PFSK-1 (cell line): ENCODE results near the gene UBE2M.

Source experiments
- POLR2AphosphoS5 ChIP-seq: IDR thresholded peaks from 2 replicates; pipeline ENCODE4 v1.6.1; 2012; ENCODE audit warnings: low read depth, mild to moderate bottlenecking, control low read depth, low read length, moderate library complexity
- REST ChIP-seq, 2 experiments: IDR thresholded peaks; 2 replicates each; pipeline versions ENCODE4 v1.6.1 to v1.8.0; 2011 to 2012; ENCODE audit warnings: low read depth in 2 of 2, low read length in 2 of 2, control low read depth in 1 of 2, inconsistent platforms in 1 of 2, mild to moderate bottlenecking in 1 of 2, moderate library complexity in 1 of 2; ENCODE audit not compliant: insufficient read depth in 1 of 2
- TAF1 ChIP-seq: IDR thresholded peaks from 2 replicates; pipeline ENCODE4 v1.6.1; 2012; ENCODE audit warnings: low read length, control low read depth, borderline replicate concordance; ENCODE audit not compliant: insufficient read depth

GRCh38 chr19:58566989-58567388 lies 8.6 kb upstream of the UBE2M start:
- TF ChIP-seq POLR2AphosphoS5 = no peak
- no peak for TF ChIP-seq TAF1
- no peak for TF ChIP-seq REST (IDR thresholded peaks at IDR 0.05; ENCODE audit: insufficient read depth in 1 of 2, low read depth in 2 of 2, low read length in 2 of 2)
